Panc1 (cell line): ENCODE results near the gene RTP5. TPM values are rescaled to one million over a fixed set of nuclear protein-coding genes. Genes with fewer than 3 reads are reported as not detected.

Source experiments
- ATAC-seq: fragments of 200-7000 bp; cut with Tn5 transposase; 2 replicates; pipeline ENCODE4 v1.9.1; 2020; ENCODE audit warnings: mild to moderate bottlenecking, moderate library complexity
- BruUV-seq: library from RNA; stranded (reverse); fragments of 400-500 nt; replicated peaks from 2 replicates; lab custom pipeline; 2021; lab: Mats Ljungman, UMichigan
- CTCF ChIA-PET: fragments of 300-600 bp; sonication (Branson Sonifier 250); formaldehyde crosslinking; loops from one replicate; lab custom pipeline; 2022; ENCODE audit warnings: antibody characterized with exemption; lab: Charles Lee
- POLR2A ChIA-PET: fragments of 300-600 bp; sonication (Branson Sonifier 250); formaldehyde crosslinking; loops from one replicate; lab custom pipeline; 2022; ENCODE audit warnings: antibody characterized with exemption; lab: Charles Lee
- DNase-seq: peaks from one replicate; pipeline ENCODE4 v3.0.0-alpha.2; 2010; ENCODE audit warnings: low read depth, low spot score
- H3K27ac ChIP-seq: 2 replicates; pipeline ENCODE4 v1.5.1; 2011; ENCODE audit warnings: mild to moderate bottlenecking, low read length, inconsistent platforms
- H3K27me3 ChIP-seq: fragments of 200-500 bp; sonication (Bioruptor generic); 2 replicates; pipeline ENCODE4 v1.6.0; 2014; ENCODE audit warnings: low read length, inconsistent platforms; ENCODE audit not compliant: control insufficient read depth, insufficient read depth
- H3K36me3 ChIP-seq: fragments of 200-500 bp; sonication (Bioruptor generic); 2 replicates; pipeline ENCODE4 v1.5.1; 2014; ENCODE audit warnings: inconsistent platforms, mild to moderate bottlenecking, low read length, moderate library complexity; ENCODE audit not compliant: control insufficient read depth, insufficient read depth
- H3K4me1 ChIP-seq: 2 replicates; pipeline ENCODE4 v1.5.1; 2011; ENCODE audit warnings: inconsistent platforms, mild to moderate bottlenecking, low read length, moderate library complexity; ENCODE audit not compliant: control insufficient read depth, insufficient read depth
- H3K4me3 ChIP-seq, 2 experiments: 2 replicates each; pipeline ENCODE4 v1.5.1; 2011 to 2012; ENCODE audit warnings: low read depth in 2 of 2, low read length in 2 of 2, mild to moderate bottlenecking in 2 of 2, inconsistent platforms in 1 of 2, moderate library complexity in 1 of 2
- H3K9me3 ChIP-seq: fragments of 200-500 bp; sonication (Bioruptor generic); 2 replicates; pipeline ENCODE4 v1.5.1; 2014; ENCODE audit warnings: low read depth, mild to moderate bottlenecking, inconsistent platforms, low read length, moderate library complexity; ENCODE audit not compliant: control insufficient read depth, insufficient read depth
- CTCF ChIP-seq: fragments of 450-650 bp; IDR thresholded peaks from 2 replicates; pipeline ENCODE4 v1.5.1; 2017; ENCODE audit warnings: mild to moderate bottlenecking
- POLR2AphosphoS5 ChIP-seq: IDR thresholded peaks from 2 replicates; pipeline ENCODE4 v1.6.1; 2012; ENCODE audit warnings: mild to moderate bottlenecking, low read depth, low read length, moderate library complexity
- REST ChIP-seq, 2 experiments: IDR thresholded peaks; 2 replicates each; pipeline ENCODE4 v1.6.1; 2011 to 2012; ENCODE audit warnings: low read depth in 2 of 2, control low read depth in 1 of 2, low read length in 1 of 2, mild to moderate bottlenecking in 1 of 2, moderate library complexity in 1 of 2; ENCODE audit not compliant: insufficient read depth in 1 of 2
- SIN3A ChIP-seq: IDR thresholded peaks from 2 replicates; pipeline ENCODE4 v1.6.1; 2012; ENCODE audit warnings: low read depth, mild to moderate bottlenecking, low read length, moderate library complexity, borderline replicate concordance; ENCODE audit not compliant: insufficient read depth
- TCF7L2 ChIP-seq: IDR thresholded peaks from 2 replicates; pipeline ENCODE4 v1.6.1; 2011; ENCODE audit warnings: mild to moderate bottlenecking, low read depth, low read length, inconsistent platforms
- in situ Hi-C: cut with HindIII; loops from 2 replicates; pipeline ENCODE4 v1.10.0; 2016; ENCODE audit warnings: low sequenced_read_pairs, low pct_unique_long_range_greater_than_20kb
- intact Hi-C: fragments of 100-400 bp; cut with micrococcal nuclease; formaldehyde crosslinking; loops from one replicate; pipeline ENCODE4 v1.10.0; 2022; ENCODE audit not compliant: unreplicated experiment
- total RNA-seq: library from RNA; stranded (reverse); gene quantifications from one replicate; pipeline ENCODE4 v1.2.1, GENCODE V29; 2021; ENCODE audit not compliant: unreplicated experiment

The RTP5 gene
- total RNA-seq, 1 experiment from 2014 or later, result not detected

GRCh38 chr2:241841181-241842066 is 28.1 kb upstream of the RTP5 start:
- H3K9me3 ChIP-seq, result no peaks in the 10 kb centered on the region
- TF ChIP-seq CTCF (no peak), POLR2AphosphoS5 (no peak), TCF7L2 (no peak), SIN3A (no peak), REST (IDR thresholded peaks at IDR 0.05; ENCODE audit: insufficient read depth in 1 of 2, low read depth in 2 of 2, low read length in 1 of 2) (no peak)
- no peaks in the 10 kb centered on the region; the same call in 1 of the 2 replicates for H3K27me3 ChIP-seq
- BruUV-seq, result no TSS peak
- ChIA-PET CTCF (interaction anchor here (0.6 kb wide), 1 partner anchor 14 kb away, joined by 7 read pairs; no protein-coding TSS in a partner anchor), POLR2A (no interaction called here)
- no peak for DNase-seq
- peaks cover 5% of the 10 kb centered on the region; the same call in 1 of the 2 replicates for H3K4me1 ChIP-seq
- H3K36me3 ChIP-seq, result no peaks in the 10 kb centered on the region
- H3K27ac ChIP-seq, result no peak overlapping the region
- intact Hi-C loops, result no loop called here
- in situ Hi-C loops, result no loop called here
- no peak for ATAC-seq
- H3K4me3 ChIP-seq, result no peak overlapping the region

- POLR2A ChIA-PET, result no interaction called here
- BruUV-seq, result no TSS peak
- Histone ChIP-seq H3K9me3 (no peaks in the 10 kb centered on the region), H3K4me3 (no peak overlapping the region), H3K4me1 (peaks cover 5% of the 10 kb centered on the region; the same call in 1 of the 2 replicates), H3K27me3 (no peaks in the 10 kb centered on the region), H3K27ac (no peak overlapping the region), H3K36me3 (no peaks in the 10 kb centered on the region)
- intact Hi-C loops (no loop called here), in situ Hi-C loops (no loop called here)
- TF ChIP-seq POLR2AphosphoS5 (no peak), SIN3A (no peak), REST (IDR thresholded peaks at IDR 0.05; ENCODE audit: insufficient read depth in 1 of 2, low read depth in 2 of 2, low read length in 1 of 2) (no peak), CTCF (no peak), TCF7L2 (no peak)
- CTCF ChIA-PET, result interaction anchor here (0.6 kb wide), 1 partner anchor 13 kb away, joined by 7 read pairs; no protein-coding TSS in a partner anchor
- ATAC-seq (no peak), DNase-seq (no peak)
These were observed 27.5 kb upstream of the RTP5 start for GRCh38 chr2:241842067-241842415.
